TTC549 (cell line): ENCODE results near the gene SASH1.
"Not testable (repeated sequence)": the region's sequence is repeated elsewhere in the genome, so short reads cannot be mapped to it uniquely, and the experiment has no call there.

Source experiments
- FAIRE-seq: peaks from 2 replicates; lab custom pipeline; 2012; peaks lifted over from hg19 to GRCh38; lab: Jason Lieb, UNC

Gene SASH1

GRCh38 chr6:148370176-148370575 is 27.5 kb downstream of the SASH1 start:
- no peak for FAIRE-seq

DNA sequence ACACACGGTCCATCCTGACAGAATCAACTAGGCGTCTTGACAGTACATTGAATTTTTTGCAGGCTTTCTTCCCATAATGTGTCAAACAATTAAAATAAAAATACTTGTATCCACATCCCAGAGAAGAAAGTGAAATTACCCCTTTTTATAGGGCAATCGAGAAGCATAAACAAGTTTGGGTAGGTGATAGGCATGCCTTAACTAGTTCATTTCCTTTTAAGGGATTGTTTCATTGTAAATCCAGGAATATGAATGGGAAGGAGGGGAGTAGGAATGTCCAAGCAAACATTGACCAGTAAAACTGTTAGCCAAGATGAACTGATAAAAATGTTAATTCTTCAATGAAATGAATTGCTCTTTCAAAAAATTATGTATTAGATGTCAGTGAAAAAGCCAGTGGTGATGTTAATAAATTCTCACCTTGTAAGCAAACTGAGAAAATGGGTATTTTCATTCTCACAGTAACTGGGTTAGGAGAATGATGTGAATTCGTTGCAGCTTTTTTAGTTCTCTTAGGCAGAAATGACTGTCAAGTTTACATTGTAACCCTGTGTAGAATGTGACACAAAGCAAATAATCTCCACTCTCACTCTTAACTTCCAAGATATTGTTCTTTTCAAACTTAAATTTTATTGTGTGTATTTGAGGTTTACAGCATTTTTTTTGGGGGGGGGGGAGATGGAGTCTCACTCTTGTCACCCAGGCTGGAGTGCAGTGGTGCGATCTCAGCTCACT is 31.6 kb downstream of the SASH1 start:
- FAIRE-seq, result no peak

DNA sequence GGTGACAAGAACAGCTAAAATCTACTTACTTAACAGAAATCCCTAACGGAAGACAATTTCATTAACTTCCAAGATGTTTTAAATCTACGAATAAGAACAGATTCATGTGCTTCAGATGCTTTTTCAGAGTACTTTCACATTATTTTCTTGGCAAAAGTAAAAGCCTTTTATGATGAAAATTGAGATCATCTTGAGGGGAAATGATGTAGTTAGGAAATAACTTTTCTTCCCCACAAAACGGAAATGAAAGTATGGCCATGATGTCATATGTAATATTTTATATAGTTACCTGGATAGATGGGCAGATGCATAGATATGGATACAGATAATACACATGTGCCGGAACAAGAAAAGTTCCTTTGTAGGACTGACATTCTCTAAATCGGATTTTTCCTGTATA is 32.8 kb downstream of the SASH1 start:
- FAIRE-seq, result no peak

DNA sequence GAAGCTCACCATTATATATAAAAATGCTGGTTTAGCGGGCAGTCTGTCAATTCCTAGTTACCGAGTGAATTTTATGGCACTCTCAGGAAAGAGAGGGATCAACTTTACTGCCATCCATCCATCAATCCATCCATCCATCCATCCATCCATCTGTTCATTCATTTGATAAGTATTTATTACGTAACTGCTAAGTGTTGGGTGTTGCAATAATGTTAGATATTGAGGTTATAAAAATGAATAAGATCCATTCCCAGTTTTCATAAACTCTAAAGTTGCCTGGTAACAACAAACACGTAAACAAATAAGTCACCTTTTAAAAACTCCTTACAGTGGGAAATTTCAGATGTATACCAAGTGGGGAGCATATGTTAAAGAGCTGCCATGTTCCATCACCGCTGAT is 36.8 kb downstream of the SASH1 start:
- no peak for FAIRE-seq

GRCh38 chr6:148379966-148380713 is 37.5 kb downstream of the SASH1 start:
- FAIRE-seq, result no peak

DNA sequence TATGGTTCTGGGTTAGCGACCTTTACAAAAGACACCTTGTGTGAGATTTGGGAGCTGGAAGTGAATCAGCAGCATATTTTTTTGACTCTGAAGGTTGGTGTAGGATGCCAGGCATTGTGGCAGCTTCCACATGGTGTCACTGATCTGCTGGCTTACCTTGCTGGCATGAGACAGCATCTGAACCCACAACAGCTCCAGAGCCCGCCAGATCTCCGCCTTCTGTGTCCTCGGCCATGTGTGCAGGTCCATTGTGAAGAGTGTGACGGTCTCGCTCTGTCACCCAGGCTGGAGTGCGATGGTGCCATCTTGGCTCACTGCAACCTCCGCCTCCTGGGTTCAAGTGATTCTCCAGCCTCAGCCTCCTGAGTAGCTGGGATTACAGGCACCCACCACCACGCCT is 39.4 kb downstream of the SASH1 start:
- not testable (repeated sequence) for FAIRE-seq

DNA sequence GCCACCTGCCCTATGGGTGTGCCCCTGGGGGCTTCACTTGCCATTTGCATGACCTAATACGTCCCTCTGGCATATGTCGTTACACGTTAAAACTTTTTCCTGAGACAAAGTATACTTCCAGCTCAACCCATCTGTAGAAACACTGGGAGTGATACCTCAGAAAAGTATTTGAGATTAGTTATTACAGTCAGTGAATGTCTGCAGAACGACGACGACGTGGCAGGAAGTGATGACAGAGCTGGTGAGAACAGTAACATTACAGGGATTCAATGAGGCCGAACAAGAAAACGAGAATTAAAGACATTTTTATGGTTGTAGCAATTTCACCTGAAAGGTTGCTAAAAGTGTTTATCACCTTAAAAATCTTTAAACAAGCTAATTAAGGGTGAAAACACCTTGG is 40.2 kb downstream of the SASH1 start:
- no peak for FAIRE-seq

- FAIRE-seq, result no peak
Measured at GRCh38 chr6:148383658-148384368, 41.2 kb downstream of the SASH1 start.

DNA sequence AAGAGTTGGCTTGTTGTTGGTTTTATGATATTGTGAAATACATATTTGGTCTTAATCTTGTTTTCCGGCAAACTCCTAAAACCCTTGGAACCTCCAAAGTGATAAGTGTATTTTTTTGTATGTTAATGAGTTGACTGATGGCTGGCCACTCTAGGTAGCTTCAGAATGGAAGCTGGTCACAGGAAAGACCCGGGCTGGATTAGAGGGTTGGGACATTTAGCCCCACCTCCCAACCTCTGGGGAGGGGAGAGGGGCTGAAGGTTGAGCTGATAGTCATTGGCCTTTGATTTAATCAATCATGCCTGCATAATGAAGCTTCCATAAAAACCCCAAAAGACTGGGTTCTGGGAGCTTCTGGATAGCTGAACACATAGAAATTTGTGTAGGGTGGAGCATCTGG is 42.7 kb downstream of the SASH1 start:
- FAIRE-seq, result no peak

DNA sequence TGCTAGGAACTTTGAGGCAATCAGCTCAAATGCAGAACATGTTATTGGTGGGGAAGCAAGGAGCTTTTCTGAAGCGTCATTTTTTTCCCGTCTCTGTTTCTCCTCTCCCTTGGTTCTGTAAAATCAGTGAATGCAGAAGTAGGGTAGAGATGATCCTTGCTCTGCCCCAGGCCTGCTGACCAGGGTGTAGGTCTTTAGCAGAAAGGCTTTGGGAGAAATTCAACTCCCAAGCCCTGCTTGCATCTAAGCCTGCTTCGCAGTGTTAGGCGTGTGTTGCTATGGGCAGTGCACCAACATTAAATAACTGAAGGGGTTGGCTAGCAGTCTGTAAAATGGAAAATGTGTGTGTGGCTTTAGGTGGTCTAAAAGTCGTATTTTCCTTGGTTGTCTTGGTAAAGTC is 45.9 kb downstream of the SASH1 start:
- no peak for FAIRE-seq

DNA sequence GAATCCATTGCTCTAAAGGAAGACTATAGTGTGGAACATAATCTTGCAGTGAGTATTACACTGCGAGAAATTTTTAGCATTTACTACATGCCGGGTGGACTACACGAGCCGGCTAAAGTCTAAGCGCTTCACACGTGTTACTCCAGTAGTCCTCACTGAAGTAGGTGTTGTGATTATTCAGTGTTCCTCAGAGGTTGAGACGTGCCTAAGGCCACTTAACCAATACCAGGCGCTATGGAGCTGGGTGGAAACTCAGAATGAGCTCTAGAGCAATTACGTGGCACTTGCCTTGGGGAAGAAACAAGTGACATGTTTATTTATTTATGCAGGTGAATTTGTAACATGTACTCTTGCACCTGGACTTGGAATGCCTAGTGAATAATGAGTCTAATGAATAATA is 46.4 kb downstream of the SASH1 start:
- no peak for FAIRE-seq

- no peak for FAIRE-seq
Measured at GRCh38 chr6:148389917-148390316, 47.3 kb downstream of the SASH1 start.

DNA sequence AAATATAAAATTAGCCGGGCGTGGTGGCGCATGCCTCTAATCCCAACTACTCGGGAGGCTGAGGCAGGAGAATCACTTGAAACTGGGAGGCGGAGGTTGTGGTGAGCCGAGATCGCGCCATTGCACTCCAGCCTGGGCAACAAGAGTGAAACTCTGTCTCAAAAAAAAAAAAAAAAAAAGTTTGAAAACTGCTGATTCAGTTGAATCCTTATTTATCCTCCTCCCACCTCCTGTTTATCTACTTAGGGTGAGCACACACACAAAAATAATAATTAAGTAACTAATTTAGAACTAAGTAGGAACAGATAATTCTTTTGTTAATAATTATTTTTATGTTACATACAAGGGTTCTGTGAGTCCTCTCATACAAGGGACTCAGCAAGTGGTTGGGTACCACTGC is 49.5 kb downstream of the SASH1 start:
- not testable (repeated sequence) for FAIRE-seq

GRCh38 chr6:148392671-148393070 is 50.0 kb downstream of the SASH1 start:
- FAIRE-seq, result no peak

DNA sequence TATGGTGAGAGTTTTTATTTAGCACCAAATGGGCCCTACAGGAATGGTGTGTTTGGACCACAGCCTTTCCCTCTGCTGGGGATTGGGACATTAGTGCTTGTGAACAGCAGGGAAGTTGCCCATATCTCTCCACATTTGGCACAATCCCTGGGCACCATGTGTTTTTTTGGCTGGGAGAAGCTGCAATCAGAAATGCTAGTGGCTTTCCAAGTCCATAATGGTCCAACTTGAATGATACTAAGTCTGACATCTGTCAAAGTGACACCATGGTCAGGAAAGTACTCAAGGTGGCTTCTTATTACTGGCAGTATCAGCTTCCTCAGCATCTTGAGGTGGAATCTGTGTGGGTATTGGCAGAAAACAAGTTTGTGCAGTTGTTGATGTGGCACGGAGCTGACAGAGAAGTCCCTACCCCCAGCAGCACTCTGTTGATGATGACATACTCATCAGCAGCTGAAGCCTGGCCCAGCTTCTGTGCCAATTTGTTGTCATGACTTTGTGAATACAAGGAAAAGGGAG is 53.0 kb downstream of the SASH1 start:
- no peak for FAIRE-seq

DNA sequence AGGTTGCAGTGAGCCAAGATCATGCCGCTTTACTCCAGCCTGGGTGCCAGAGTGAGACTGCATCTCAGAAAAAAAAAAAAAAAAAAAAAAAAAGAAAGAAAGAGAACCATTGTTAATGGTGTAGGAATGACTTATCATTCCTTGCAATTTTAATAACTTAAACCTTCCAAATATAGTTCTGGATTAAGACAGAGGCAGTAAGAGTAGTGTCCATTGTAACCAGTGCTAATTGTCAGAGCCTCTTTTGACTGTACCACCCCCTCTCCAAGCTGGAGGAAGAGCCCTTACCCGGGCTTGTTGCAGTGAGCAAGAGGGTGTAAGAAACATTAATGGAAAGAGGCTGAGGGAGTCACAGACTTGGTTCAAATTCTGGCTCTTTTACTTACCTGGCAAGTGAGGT is 53.8 kb downstream of the SASH1 start:
- FAIRE-seq, result no peak

DNA sequence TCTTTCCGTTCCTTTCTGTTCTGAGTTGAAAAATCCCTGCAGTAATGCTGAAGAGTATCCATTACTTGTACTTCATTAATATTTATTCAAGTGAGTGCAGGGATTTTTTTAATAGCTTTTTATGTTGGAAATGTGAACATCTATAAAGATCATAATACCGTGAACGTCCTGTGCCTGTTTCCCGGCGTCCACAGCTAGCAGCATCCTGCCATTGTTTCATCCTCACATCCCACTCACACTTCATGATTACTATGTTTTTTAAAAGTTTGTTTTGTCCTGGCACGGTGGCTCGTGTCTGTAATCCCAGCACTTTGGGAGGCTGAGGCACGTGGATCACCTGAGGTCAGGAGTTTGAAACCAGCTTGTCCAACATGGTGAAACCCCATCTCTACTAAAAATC is 54.3 kb downstream of the SASH1 start:
- no peak for FAIRE-seq

DNA sequence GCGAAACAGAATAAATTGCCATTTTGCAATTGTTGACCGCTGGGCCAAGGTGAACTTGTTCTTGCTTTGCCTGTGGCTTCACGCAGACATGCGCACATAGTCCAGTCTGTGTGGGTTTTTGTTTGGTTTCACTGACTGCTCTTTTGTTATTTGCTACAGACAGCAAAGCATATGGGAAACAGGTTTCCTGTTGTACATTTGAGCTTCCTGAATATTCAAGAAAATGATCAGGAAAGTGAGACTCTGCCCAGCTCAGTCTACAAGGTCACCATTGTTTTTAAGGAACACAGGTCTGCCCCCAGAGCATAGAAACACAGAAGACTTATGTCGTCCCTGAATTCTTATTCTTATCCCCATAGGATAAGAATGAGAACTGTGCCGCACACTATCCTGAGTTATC is 55.6 kb downstream of the SASH1 start:
- no peak for FAIRE-seq

DNA sequence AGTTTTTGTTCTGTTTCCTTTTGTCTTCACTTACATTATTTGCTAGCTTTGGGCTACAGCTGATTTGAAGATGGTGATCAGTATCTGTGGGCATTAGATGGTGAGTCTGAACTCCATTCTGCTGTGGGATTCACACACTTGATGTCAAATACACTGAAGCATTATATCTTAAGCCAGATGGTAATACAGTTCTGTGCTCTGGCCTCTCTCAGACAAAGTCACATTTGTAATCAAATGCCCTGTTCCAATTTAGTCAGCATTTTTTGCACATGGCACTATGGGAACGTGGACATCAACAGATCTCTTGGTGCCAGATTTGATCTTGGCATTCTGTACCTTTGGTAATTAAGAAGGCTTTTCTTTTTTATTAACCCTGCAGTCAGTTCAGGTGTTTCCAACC is 56.0 kb downstream of the SASH1 start:
- FAIRE-seq, result no peak

DNA sequence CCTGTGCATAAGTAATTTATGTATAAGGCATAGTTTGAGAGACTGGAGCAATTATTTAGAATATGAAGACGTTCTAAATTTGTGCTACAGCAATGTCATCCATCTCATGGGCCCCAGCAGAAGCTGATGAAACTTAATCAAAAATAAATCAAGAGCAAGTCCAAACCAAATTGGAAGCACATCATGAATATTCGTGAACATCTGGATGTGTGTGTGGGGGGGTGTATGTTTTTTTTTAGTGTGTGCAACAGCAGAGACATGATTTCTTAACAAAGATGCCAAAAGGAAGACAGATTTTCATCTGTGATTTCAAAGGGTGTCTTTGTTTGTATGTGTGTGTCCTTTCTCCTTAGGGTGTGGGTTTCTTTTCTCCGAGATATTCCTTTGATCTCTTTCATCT is 58.9 kb downstream of the SASH1 start:
- no peak for FAIRE-seq

- no peak for FAIRE-seq
Measured at GRCh38 chr6:148404456-148405054, 61.9 kb downstream of the SASH1 start.

DNA sequence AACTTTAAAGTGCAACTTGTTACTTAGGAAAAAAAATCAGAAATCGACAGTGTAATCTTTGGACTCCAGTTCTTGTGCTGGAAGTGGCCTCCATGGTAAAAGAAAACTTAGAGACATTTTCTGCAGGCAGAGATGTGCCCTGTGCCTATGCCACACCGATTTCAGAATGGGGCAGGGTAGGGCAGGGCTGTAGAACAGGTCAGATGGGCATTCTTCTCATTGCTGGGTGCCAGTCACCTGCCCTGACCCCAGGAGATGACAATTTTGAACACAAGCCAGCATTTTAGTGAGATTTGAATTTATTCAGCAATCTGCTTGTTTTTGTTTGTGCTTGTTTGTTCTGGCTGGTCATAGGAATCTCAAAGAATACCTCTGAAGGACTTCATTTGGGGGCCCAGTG is 63.3 kb downstream of the SASH1 start:
- FAIRE-seq, result no peak
